Middle frontal gyrus (tissue), 1 donor: ENCODE results near the gene SUN5.
"Not testable (repeated sequence)": the region's sequence is repeated elsewhere in the genome, so short reads cannot be mapped to it uniquely, and the experiment has no call there.

ENCODE experiments used
- DNase-seq: peaks from one replicate; pipeline ENCODE4 v3.0.0-alpha.2; 2015; ENCODE audit warnings: low spot score; ENCODE audit errors: extremely low spot score

SUN5 gene

DNA sequence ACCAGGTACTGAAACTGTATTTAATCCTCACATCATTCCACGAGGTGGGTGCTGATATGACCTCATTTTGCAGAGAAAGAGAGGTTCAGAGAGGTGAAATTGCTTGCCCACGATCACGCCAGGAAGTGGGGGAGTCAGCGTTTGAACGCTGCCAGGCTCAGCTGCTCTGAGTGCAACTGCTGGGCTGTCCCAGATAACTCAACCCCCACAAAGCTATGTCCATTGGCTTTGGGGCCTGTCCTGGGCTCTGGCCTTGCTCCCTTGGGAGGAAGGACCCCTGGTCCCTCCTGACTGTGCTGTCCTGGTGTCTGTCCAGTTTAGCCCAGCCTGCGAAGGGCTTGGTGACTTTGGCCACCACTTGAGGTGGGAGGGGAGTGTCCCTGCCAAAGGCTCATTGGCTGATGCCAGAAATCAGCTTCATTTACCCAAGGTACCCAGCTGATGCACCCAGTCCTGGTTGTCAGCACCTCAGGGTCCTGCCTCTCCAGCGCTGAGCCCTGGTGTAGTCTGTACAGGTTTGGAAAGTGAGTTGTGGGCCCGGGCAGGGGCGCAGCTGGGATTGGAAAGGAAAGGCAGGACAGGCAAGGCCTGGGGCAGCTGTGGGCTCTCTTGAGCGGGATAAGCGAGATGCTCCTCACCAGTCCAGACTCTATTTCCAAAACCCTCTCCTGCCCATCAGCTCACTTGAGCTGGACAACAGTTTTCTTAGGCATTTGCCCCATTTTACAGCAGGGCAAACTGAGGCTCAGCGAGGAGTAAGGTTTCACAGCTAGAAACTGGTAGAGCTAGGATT lies 38.5 kb downstream of the SUN5 start:
- DNase-seq = no peak

DNA sequence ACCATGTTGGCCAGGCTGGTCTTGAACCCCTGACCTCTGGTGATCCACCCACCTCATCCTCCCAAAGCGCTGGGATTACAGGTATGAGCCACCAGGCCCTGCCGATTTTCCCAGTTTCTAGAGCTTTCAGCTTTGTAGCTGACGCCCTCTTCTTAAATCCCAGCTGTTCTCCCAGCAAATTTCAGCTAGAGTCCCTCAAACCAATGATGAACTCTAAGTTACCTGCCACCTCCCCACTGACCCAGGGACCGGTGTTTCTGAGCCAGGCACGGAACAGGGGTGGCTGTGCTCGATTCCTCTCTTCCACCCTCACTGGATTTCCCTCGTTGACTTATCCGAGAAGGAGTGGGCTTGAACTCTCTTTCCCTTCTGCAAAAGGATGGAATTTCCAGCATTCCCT lies 39.1 kb downstream of the SUN5 start:
- DNase-seq = no peak

DNA sequence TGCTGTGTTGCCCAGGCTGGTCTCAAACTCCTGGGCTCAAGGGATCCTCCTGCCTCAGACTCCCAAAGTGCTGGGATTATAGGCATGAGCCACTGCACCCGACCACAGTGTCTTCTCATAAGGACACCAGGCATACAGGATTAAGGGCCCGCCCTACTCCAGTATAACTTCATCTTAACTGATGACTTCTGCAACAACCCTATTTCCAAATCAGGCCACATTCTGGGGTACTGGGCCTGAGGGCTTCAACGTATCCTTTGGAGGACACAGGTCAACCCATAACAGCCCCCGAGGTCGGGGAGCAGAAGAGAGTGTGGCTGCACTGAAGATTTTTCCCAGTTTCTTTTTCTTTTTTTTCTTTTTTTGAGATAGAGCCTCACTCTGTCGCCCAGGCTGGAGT lies 39.7 kb downstream of the SUN5 start:
- DNase-seq = no peak

DNA sequence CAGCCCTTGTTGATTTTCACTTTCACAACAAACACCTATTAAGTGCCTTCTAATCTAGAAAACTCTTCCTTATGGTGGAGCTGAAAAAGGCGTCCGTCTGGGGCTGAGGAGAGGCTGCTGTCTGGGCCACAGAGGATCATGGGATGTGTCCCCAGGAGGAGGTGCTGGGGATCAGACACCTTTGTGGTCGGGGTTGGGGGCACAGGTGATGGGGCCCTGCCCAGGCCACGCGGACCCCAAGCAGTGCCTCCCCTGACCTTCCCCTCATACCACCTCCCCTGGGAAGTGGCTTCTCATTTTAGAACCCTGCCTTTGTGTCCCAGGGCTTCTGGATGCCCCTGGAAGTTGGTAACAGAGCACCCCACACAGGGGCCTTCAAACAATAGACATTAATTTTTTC lies 41.1 kb downstream of the SUN5 start:
- no peak for DNase-seq

- not testable (repeated sequence) for DNase-seq
These were observed 41.6 kb downstream of the SUN5 start for GRCh38 chr20:32962646-32963045.

GRCh38 chr20:32962053-32962452 lies 42.2 kb downstream of the SUN5 start:
- no peak for DNase-seq

- DNase-seq = no peak
These were observed 43.1 kb downstream of the SUN5 start for GRCh38 chr20:32960849-32961731.

- DNase-seq = no peak
These were observed 44.1 kb downstream of the SUN5 start for GRCh38 chr20:32960222-32960518.

DNA sequence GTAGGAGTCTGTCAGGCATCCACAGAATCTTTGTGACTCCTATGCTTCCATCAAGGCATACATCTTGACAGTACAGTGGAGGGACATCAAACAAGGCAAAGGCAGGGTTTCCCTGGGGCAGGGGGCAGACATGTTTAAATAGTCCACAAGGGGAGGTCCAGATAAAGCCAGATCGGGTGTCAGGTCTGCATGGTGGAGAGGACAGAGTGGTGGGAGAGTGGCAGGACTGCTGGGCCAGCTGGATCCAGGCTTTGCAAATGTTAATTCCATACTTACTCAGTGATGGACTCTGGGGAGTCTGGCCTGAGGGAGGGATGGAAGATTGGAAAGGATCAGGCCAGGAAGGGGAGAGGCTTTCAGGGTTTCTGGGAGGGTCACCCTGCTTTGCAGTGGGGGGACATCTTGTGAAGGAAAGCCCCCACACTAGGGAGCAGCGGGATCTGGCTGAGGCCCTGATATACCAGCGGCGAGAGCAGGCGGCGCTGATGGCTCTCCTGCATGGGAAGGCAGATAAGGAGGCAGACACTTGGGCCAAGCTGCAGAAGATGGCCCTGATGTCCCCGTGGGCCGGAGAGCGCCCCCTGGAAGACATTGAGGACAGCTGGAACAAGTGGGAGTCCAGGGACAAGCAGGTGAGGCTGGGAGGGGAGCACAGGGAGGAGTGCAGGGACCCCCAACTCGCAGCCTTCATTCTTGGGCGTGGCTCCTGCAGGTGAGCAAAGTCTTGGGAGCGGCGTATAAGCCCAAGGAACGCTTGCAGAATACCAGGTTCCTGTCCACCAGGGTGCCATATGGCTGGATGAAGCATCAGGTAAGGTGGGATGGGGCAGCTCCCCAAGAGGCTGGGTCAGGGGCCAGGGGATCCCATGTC lies 44.6 kb downstream of the SUN5 start:
- no peak for DNase-seq

- no peak for DNase-seq
These were observed 45.7 kb downstream of the SUN5 start for GRCh38 chr20:32958574-32958973.

DNA sequence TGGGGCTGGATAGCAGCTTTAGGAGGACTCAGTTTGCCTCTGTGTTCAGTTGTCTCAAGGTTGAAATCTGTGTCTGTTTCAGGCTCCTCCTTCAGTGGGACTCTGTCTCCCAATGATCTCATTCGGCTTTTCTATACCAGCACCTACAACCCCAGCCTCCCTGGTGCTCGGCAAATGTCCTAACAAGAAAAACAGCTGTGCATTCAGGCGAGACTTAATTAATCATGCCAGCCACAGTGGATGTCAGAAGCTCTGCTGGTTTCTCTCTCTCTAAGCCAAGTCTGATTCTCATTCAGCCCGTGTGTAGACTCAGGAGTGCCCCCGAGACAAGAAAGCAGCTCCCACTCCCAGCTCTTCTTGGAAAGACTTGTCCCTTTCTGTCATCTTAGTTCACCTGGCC lies 46.8 kb downstream of the SUN5 start:
- DNase-seq = no peak

GRCh38 chr20:32950539-32950938 lies 53.7 kb downstream of the SUN5 start:
- DNase-seq = not testable (repeated sequence)

GRCh38 chr20:32946629-32947028 lies 57.6 kb downstream of the SUN5 start:
- DNase-seq = no peak

GRCh38 chr20:32945710-32946221 lies 58.5 kb downstream of the SUN5 start:
- no peak for DNase-seq

DNA sequence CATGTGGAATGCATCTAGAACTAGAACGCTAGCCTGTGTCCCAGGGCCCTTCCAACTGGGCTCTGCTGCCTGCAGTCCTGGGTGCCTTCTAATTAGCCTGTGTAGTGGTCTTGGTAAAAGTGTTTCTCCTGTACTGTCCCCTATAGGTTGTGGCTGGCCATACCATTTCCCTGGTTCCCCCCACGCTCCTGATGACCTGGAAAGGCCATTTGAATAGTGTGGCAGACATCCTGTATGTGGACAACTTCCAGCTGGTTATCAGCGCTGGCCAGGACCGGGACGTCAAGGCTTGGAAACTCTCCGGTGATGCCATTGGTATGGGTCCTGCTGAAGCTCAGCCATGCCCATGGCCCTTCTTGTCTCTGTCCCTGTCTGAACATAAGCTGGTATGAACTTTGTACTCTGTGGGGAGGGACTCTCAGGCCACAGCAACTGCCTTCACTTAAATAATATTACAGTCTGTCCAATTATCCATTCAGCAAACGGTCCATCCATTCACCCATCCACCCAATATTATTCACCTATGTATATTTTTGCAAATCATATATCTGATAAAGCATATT lies 60.7 kb downstream of the SUN5 start:
- no peak for DNase-seq

- DNase-seq = no peak
These were observed 62.9 kb downstream of the SUN5 start for GRCh38 chr20:32941155-32941885.

- DNase-seq = no peak
These were observed 69.7 kb downstream of the SUN5 start for GRCh38 chr20:32934580-32934979.
